CD4-positive, CD25-positive, alpha-beta regulatory T cell (primary cell): ENCODE data around the gene ADAMTS15. TPM values are rescaled to one million over a fixed set of nuclear protein-coding genes. Genes with fewer than 3 reads are reported as not detected.
A peak's percentile ranks its signal among the peaks of the same experiment; 100 is the strongest.

Experiments
- ATAC-seq, 2 donors: fragments of 150-1000 bp; cut with Tn5 transposase; one replicate each; pipeline ENCODE4 v1.10.0; 2021; ENCODE audit warnings: low read depth in 2 of 2, moderate number of reproducible peaks in 2 of 2, moderate library complexity in 1 of 2
- DNase-seq, 3 donors: peaks; one replicate each; pipeline versions ENCODE4 v3.0.0 to v3.0.0-alpha.2; 2012 to 2022; ENCODE audit warnings: mixed read lengths in 1 of 3
- H3K27ac ChIP-seq: one replicate; pipeline ENCODE4 v1.7.0; 2013; ENCODE audit warnings: mild to moderate bottlenecking, low read length; ENCODE audit not compliant: insufficient read depth, poor library complexity, severe bottlenecking
- H3K27me3 ChIP-seq: one replicate; pipeline ENCODE4 v1.7.0; 2013; ENCODE audit warnings: low read length; ENCODE audit not compliant: control insufficient read depth, insufficient read depth
- H3K36me3 ChIP-seq: one replicate; pipeline ENCODE4 v1.7.0; 2013; ENCODE audit warnings: mild to moderate bottlenecking, low read length, moderate library complexity; ENCODE audit not compliant: control insufficient read depth, insufficient read depth
- H3K4me1 ChIP-seq: 2 replicates; pipeline ENCODE4 v1.7.0; 2013; ENCODE audit warnings: mild to moderate bottlenecking, low read length; ENCODE audit not compliant: insufficient read depth, control insufficient read depth, poor library complexity, severe bottlenecking
- H3K4me3 ChIP-seq: one replicate; pipeline ENCODE4 v1.7.0; 2013; ENCODE audit warnings: low read depth, mild to moderate bottlenecking, low read length, moderate library complexity
- H3K9me3 ChIP-seq, 2 experiments: 1 replicate in 1 of 2; 2 replicates in 1 of 2; pipeline ENCODE4 v1.7.0; 2013; ENCODE audit warnings: low read length in 2 of 2, mild to moderate bottlenecking in 1 of 2, moderate library complexity in 1 of 2; ENCODE audit not compliant: control insufficient read depth in 2 of 2
- H3K27ac Mint-ChIP-seq, 3 donors: one replicate each; pipeline ENCODE4 v1.8.0; 2020 to 2022; ENCODE audit warnings: mild to moderate bottlenecking in 3 of 3, mixed read lengths in 3 of 3, moderate library complexity in 2 of 3
- H3K27me3 Mint-ChIP-seq: one replicate; pipeline ENCODE4 v1.8.0; 2022; ENCODE audit warnings: mild to moderate bottlenecking, mixed read lengths
- H3K36me3 Mint-ChIP-seq: one replicate; pipeline ENCODE4 v1.8.0; 2020; ENCODE audit warnings: mixed read lengths
- H3K4me1 Mint-ChIP-seq, 4 donors: one replicate each; pipeline ENCODE4 v1.8.0; 2020 to 2022; ENCODE audit warnings: mixed read lengths in 4 of 4, mild to moderate bottlenecking in 1 of 4
- H3K4me3 Mint-ChIP-seq, 4 donors: one replicate each; pipeline ENCODE4 v1.8.0; 2020 to 2022; ENCODE audit warnings: mild to moderate bottlenecking in 4 of 4, mixed read lengths in 4 of 4, moderate library complexity in 3 of 4
- H3K9me3 Mint-ChIP-seq, 7 donors: one replicate each; pipeline ENCODE4 v1.8.0; 2020 to 2022; ENCODE audit warnings: mixed read lengths in 7 of 7, mild to moderate bottlenecking in 3 of 7, moderate library complexity in 2 of 7
- polyA plus RNA-seq, 4 donors: library from polyadenylated mRNA; unstranded; fragments of 300-500 nt; fragmentation: Illumina TruSeq; gene quantifications; one replicate each; pipeline ENCODE4 v1.2.3, GENCODE V29; 2021
- total RNA-seq: library from RNA; stranded (reverse); gene quantifications from one replicate; pipeline ENCODE4 v1.2.3, GENCODE V29; 2022

ADAMTS15 gene
- total and polyA plus RNA-seq, 5 donors from 2014 or later: not detected

DNA sequence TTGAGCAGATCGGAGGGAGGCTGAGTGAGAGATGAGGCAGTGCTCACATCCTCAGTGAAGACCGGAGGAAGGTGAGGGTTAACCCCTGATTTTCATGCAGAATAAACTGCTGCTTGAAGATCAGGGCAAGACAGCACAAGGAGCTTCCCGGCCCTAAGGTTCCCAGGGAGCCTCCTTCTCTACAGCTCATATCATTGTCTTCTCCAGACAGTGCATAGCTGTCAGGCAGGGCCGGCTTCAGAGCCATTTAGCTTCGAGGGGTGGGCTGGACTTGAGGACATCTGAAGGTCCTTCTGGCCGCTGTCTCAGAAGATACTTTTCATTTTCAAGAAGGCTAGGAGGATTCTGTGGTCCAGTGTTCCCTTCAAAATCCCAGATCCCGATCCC lies 27.3 kb upstream of the ADAMTS15 start:
- Mint-ChIP-seq H3K4me1 (no peaks in the 10 kb centered on the region), H3K27me3 (peaks cover 31% of the 10 kb centered on the region), H3K4me3 (no peak overlapping the region), H3K27ac (no peak overlapping the region), H3K36me3 (no peaks in the 10 kb centered on the region), H3K9me3 (no peaks in the 10 kb centered on the region)
- peaks cover under 1% of the 10 kb centered on the region for H3K27me3 ChIP-seq
- DNase-seq (no peak), ATAC-seq (no peak)
- H3K36me3 ChIP-seq: no peaks in the 10 kb centered on the region
- no peak overlapping the region for H3K4me3 ChIP-seq
- H3K9me3 ChIP-seq: no peaks in the 10 kb centered on the region
- no peaks in the 10 kb centered on the region for H3K4me1 ChIP-seq
- no peak overlapping the region for H3K27ac ChIP-seq

DNA sequence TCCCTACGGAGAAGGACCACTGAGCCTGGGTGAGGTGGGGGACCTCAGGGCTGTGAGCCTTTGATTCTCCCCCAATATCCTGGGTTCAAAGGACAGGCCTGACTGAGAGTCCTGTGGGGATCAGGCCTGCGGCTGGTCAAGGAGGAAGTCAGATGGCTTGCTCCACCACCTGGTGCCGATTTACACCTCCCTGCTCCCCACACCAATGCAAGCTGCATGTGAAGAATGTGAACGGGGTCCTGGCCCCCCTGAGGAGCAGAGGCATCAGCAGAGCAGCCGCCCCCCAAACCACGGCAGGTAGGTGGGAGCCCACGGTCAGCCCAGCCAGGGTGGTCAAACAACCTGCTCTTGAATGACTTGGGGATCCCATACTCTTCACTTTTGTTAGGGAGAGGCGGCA lies 26.7 kb upstream of the ADAMTS15 start:
- H3K27me3 ChIP-seq: peaks cover 3% of the 10 kb centered on the region
- H3K4me1 ChIP-seq: no peaks in the 10 kb centered on the region
- H3K27ac ChIP-seq: no peak overlapping the region
- no peaks in the 10 kb centered on the region for H3K36me3 ChIP-seq
- ATAC-seq (no peak), DNase-seq (no peak)
- H3K9me3 ChIP-seq: no peaks in the 10 kb centered on the region
- no peaks in the 10 kb centered on the region for H3K4me1 Mint-ChIP-seq
- H3K4me3 Mint-ChIP-seq: no peak overlapping the region
- no peak overlapping the region for H3K4me3 ChIP-seq
- no peaks in the 10 kb centered on the region for H3K36me3 Mint-ChIP-seq
- peaks cover 0 to under 1% (median 0%) of the 10 kb centered on the region in 7 donors for H3K9me3 Mint-ChIP-seq
- no peak overlapping the region for H3K27ac Mint-ChIP-seq
- peaks cover 36% of the 10 kb centered on the region for H3K27me3 Mint-ChIP-seq

DNA sequence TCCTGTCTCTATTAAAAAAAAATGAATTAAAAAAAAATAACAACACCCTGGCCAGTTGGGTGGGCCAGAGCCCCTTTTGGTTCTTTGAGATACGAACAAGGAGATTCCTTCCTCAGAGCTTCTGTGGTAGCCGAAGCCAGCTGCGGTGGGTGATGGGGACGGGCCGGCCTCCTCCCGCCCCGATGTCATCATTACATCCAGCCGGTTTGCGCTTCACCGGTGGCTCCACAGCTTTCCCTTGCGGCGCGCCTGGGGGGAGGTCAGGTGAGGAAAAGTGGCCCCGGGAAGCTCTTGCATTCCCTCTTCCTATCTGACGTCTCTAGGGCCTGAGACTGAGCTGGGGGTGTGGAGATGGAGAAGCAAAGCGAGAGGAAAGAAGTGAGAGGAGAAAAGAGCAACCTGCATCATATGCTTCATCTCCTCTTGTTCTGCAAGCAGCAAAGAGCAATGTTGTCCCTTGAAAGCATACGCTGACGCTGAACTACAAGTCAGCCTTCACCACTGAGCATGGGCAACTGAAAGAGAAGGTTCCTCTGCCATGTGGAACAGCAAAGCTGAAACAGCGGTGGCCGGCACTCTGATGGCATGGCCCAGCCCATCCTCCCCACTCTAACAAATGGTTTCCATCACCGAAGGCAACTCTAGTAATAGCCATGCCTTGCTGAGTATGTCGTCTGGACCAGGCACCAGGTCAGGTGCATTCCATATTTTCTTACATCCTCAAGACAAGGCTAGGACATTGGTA lies 26.0 kb upstream of the ADAMTS15 start:
- Mint-ChIP-seq H3K27ac (no peak overlapping the region), H3K9me3 (peaks cover 0 to 5% (median 0%) of the 10 kb centered on the region in 7 donors), H3K36me3 (no peaks in the 10 kb centered on the region), H3K27me3 (peaks cover 43% of the 10 kb centered on the region), H3K4me3 (no peak overlapping the region), H3K4me1 (peaks cover 0 to 4% (median 2%) of the 10 kb centered on the region in 4 donors)
- Histone ChIP-seq H3K36me3 (no peaks in the 10 kb centered on the region), H3K27ac (no peak overlapping the region), H3K4me1 (no peaks in the 10 kb centered on the region), H3K27me3 (peaks cover 3% of the 10 kb centered on the region), H3K4me3 (no peak overlapping the region), H3K9me3 (no peaks in the 10 kb centered on the region)
- DNase-seq (no peak), ATAC-seq (no peak)

DNA sequence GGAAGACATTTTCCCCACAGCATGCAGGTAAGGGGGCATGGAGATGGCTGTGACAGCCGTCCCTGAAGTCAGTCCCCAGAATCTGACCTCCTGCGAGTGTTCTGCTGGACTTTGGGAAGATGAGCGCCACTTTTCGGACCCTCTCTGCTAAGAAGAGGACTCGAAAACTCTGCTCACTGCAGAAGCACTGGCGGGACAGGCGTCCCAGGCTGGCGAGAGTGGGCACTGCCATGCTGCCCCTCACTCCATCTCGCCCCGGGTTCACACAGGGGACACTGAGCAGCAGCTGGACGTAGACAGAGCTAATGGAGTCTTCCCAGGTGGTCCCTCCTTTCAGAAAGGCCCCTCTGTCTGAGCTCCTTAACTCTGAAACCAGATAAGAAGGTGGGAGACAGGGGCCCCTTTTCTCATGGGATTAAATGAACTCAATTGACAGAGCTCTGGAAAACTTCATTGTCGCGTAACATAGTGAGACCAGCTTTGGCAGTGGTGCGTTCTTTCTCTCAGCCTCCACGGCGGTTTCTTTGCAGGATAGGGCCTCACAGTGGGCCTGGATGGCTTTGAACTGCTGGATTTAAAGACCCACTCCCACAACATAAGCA lies 24.8 kb upstream of the ADAMTS15 start:
- Histone ChIP-seq H3K4me3 (no peak overlapping the region), H3K9me3 (no peaks in the 10 kb centered on the region), H3K27me3 (peaks cover 3% of the 10 kb centered on the region), H3K4me1 (peaks cover 4% of the 10 kb centered on the region), H3K36me3 (no peaks in the 10 kb centered on the region), H3K27ac (no peak overlapping the region)
- Mint-ChIP-seq H3K9me3 (peaks cover 0 to 5% (median 0%) of the 10 kb centered on the region in 7 donors), H3K27me3 (peaks cover 46% of the 10 kb centered on the region), H3K4me3 (no peak overlapping the region), H3K4me1 (peaks cover 0 to 6% (median 2%) of the 10 kb centered on the region in 4 donors), H3K36me3 (no peaks in the 10 kb centered on the region), H3K27ac (no peak overlapping the region)
- DNase-seq (no peak), ATAC-seq (no peak)

DNA sequence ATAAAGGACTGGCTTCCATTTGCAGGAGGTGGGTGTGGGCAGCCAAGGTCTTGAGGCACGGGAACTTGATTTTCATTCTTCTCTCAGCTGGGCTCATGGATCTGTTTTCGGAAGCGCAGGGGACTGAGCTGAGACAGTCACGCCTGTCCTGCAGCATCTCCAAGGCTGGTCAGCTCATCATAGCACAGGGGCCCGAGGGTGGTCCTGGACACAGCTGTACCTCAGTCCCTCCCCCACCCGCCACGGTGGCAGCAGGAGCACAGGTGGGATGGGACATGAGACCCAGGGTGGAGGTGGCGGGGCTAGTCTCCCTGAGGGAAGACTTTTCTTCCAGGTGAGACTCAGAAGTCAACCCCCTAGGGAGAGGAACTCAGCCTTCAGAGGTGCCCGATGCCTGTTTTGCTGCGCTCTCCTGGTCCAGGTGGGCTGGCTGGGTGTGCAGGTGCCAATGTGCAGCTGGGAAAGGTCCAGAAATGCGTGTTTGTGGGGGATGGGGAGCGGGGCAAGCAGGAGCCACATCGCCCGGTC lies 23.8 kb upstream of the ADAMTS15 start:
- Mint-ChIP-seq H3K4me3 (no peak overlapping the region), H3K27me3 (peaks cover 56% of the 10 kb centered on the region), H3K9me3 (peaks cover 0 to 5% (median 0%) of the 10 kb centered on the region in 7 donors), H3K4me1 (peaks cover 0 to 13% (median 2%) of the 10 kb centered on the region in 4 donors), H3K36me3 (no peaks in the 10 kb centered on the region), H3K27ac (peak overlapping the region in 1 of 3 donors; percentile 73)
- Histone ChIP-seq H3K27ac (no peak overlapping the region), H3K4me3 (no peak overlapping the region), H3K36me3 (no peaks in the 10 kb centered on the region), H3K4me1 (peaks cover 4% of the 10 kb centered on the region), H3K9me3 (no peaks in the 10 kb centered on the region), H3K27me3 (peaks cover 8% of the 10 kb centered on the region)
- DNase-seq (no peak), ATAC-seq (no peak)

DNA sequence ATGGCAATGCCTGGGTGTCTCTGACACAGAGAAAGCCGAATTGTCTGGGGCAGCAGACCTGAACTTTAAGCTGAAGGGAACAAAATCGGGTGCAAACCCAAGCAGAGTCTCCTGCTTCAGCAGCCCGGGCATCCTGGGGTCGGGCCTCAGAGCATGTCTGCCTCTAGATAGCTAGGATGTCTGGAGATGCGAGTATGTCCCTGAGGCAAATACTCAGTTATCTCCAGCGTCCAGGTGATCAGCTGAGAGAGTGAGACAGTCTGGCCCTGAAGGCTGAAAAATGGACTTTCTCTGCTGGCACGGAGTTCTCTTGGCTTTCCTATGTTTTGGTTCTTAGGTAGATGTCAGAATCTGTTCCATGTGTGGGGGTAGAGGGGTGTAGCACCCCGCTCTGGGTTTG lies 23.3 kb upstream of the ADAMTS15 start:
- no peak overlapping the region for H3K4me3 Mint-ChIP-seq
- peaks cover 4% of the 10 kb centered on the region for H3K4me1 ChIP-seq
- H3K4me1 Mint-ChIP-seq: peaks cover 0 to 13% (median 2%) of the 10 kb centered on the region in 4 donors
- H3K9me3 Mint-ChIP-seq: peaks cover 0 to 5% (median 0%) of the 10 kb centered on the region in 7 donors
- ATAC-seq: no peak
- no peak overlapping the region for H3K27ac ChIP-seq
- DNase-seq: no peak
- H3K4me3 ChIP-seq: no peak overlapping the region
- H3K27ac Mint-ChIP-seq: no peak overlapping the region
- peaks cover 13% of the 10 kb centered on the region for H3K27me3 ChIP-seq
- H3K36me3 ChIP-seq: no peaks in the 10 kb centered on the region
- peaks cover 61% of the 10 kb centered on the region for H3K27me3 Mint-ChIP-seq
- H3K36me3 Mint-ChIP-seq: no peaks in the 10 kb centered on the region
- H3K9me3 ChIP-seq: no peaks in the 10 kb centered on the region

DNA sequence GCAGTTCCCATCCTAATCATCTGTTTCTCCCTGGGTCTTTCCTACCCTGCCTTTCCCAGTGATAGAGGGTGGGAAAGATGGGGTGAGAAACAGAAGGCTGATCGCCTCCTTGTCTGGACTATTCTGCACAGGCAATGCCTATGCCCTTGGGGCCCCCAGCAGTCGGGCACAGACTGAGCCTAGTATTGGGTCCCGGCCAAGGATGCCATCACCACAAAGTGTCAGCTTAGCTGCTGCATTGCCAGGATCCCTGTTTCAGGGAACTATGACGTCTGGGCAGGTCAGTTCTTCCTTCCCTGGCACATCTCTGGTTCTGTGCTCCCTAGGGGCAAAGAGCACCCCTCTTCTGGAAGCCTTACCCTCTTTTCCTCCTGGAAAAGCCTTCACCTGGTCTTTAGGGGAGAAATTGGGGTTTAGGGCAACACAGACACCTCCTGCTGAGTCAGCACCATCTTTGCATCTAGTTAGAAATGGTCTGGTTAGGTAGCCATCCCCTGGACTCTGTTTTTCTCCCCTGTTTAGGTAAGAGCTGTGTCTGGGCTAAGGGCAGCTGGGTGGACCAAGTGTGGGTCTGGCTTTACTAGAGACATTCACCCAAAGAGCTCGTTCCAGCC lies 22.1 kb upstream of the ADAMTS15 start:
- DNase-seq (no peak), ATAC-seq (no peak)
- Mint-ChIP-seq H3K9me3 (peaks cover 0 to 5% (median 0%) of the 10 kb centered on the region in 7 donors), H3K4me3 (no peak overlapping the region), H3K27me3 (peaks cover 68% of the 10 kb centered on the region), H3K27ac (no peak overlapping the region), H3K4me1 (peaks cover 0 to 13% (median 2%) of the 10 kb centered on the region in 4 donors), H3K36me3 (no peaks in the 10 kb centered on the region)
- no peak overlapping the region for H3K4me3 ChIP-seq
- H3K9me3 ChIP-seq: no peaks in the 10 kb centered on the region
- H3K36me3 ChIP-seq: no peaks in the 10 kb centered on the region
- no peak overlapping the region for H3K27ac ChIP-seq
- H3K27me3 ChIP-seq: peaks cover 15% of the 10 kb centered on the region
- peaks cover 4% of the 10 kb centered on the region for H3K4me1 ChIP-seq
